Measurements from ENCODE around the gene CP. TPM values are rescaled to one million over a fixed set of nuclear protein-coding genes. Genes with fewer than 3 reads are reported as not detected.

CP gene
- total and polyA plus RNA-seq, 9 of the 15 experiments (the other 6 are each of a cell fraction or from before 2014, with no cell fraction given): 0.30 to 0.75 TPM; not detected in 7

- ATAC-seq: no peak
- H2AFZ ChIP-seq (ENCODE audit: low read depth, low read length): no peak overlapping the region
- no peak for DNase-seq (ENCODE audit: extremely low read depth in 1 of 4, low spot score in 3 of 4)
Measured at GRCh38 chr3:149267565-149267964, 45.9 kb upstream of the CP start.

More at GRCh38 chr3:149267565-149267964, 45.9 kb upstream of the CP start:
- TF ChIP-seq MAZ (CRISPR knock-in tag; conservative IDR thresholded peaks at IDR 0.05 in 1 of 2, IDR thresholded peaks at IDR 0.05 in 1 of 2) (no peak), HBP1 (CRISPR knock-in tag; IDR thresholded peaks at IDR 0.05) (no peak), SMC3 (conservative IDR thresholded peaks at IDR 0.05; ENCODE audit: insufficient read depth, low read depth, low read length) (no peak), ZNF589 (CRISPR knock-in tag; IDR thresholded peaks at IDR 0.05; ENCODE audit: low read depth) (no peak), ZNF639 (CRISPR knock-in tag; conservative IDR thresholded peaks at IDR 0.05 in 1 of 2, IDR thresholded peaks at IDR 0.05 in 1 of 2) (no peak), NFE2L1 (tag; IDR thresholded peaks at IDR 0.05; ENCODE audit: borderline replicate concordance, low read depth) (no peak), PCBP2 (IDR thresholded peaks at IDR 0.05; ENCODE audit: low read depth, low read length, poor library complexity, severe bottlenecking) (no peak), SIN3B (IDR thresholded peaks at IDR 0.05; ENCODE audit: low read depth) (no peak), ZNF518B (CRISPR knock-in tag; IDR thresholded peaks at IDR 0.05) (no peak), ZNF175 (CRISPR knock-in tag; IDR thresholded peaks at IDR 0.05; ENCODE audit: low read depth) (no peak), CBX2 (IDR thresholded peaks at IDR 0.05; ENCODE audit: insufficient read depth, low read length, poor library complexity, severe bottlenecking) (no peak), SAP30 (IDR thresholded peaks at IDR 0.05; ENCODE audit: borderline replicate concordance, insufficient read depth, low read depth, low read length, poor library complexity, severe bottlenecking) (no peak)
- no peaks in the 10 kb centered on the region for H3K79me2 ChIP-seq (ENCODE audit: control insufficient read depth, insufficient read depth, low read length)
- CTCF ChIA-PET (ENCODE audit: low intra/inter-chr PET ratio): interaction anchor here (0.6 kb wide), 1 partner anchor 26 kb away, joined by 5 read pairs; no protein-coding TSS in a partner anchor
- H3K27ac ChIP-seq (ENCODE audit: extremely low read depth, low read depth, low read length): no peak overlapping the region
- H3K4me2 ChIP-seq (ENCODE audit: insufficient read depth, low read length): no peak overlapping the region
- no peak overlapping the region for H3K9ac ChIP-seq (ENCODE audit: insufficient read depth in 1 of 2, low read depth in 2 of 2, low read length in 2 of 2)
- H3K4me1 ChIP-seq (replicated peaks in 1 of 2; ENCODE audit: control insufficient read depth in 2 of 2, insufficient read depth in 2 of 2, low read length in 2 of 2): no peaks in the 10 kb centered on the region
- 3% methylated on average over 6 of the region's 6 CpGs for WGBS (ENCODE audit: insufficient coverage, low coverage, missing lambda C conversion rate)
- H4K20me1 ChIP-seq (replicated peaks; ENCODE audit: control insufficient read depth, insufficient read depth, low read length): no peaks in the 10 kb centered on the region
- no TSS peak for BruUV-seq (replicated peaks)
- H3K4me3 ChIP-seq: no peak overlapping the region
- H3K36me3 ChIP-seq (ENCODE audit: control insufficient read depth, insufficient read depth, low read length): no peaks in the 10 kb centered on the region
- no peak for FAIRE-seq
- peaks cover 2 to 4% of the 10 kb centered on the region in 2 experiments; a peak in 2 of 5 replicates for H3K27me3 ChIP-seq (ENCODE audit: control insufficient read depth in 2 of 2, insufficient read depth in 2 of 2, low read length in 2 of 2)
- H3K9me3 ChIP-seq (replicated peaks; ENCODE audit: control insufficient read depth, insufficient read depth, low read depth, low read length): no peaks in the 10 kb centered on the region
- in situ Hi-C loops (cut with MboI) (no loop called here), intact Hi-C loops (cut with micrococcal nuclease) (no loop called here)
- POLR2A ChIA-PET: interaction anchor here (0.8 kb wide), 1 partner anchor 141 kb away, joined by 3 read pairs; no protein-coding TSS in a partner anchor
- H3K9me1 ChIP-seq (ENCODE audit: control insufficient read depth, insufficient read depth, low read length): no peaks in the 10 kb centered on the region
